GM19438 (cell line): ENCODE data around the gene CISD2.
"Not testable (repeated sequence)": the region's sequence is repeated elsewhere in the genome, so short reads cannot be mapped to it uniquely, and the experiment has no call there.

Experiments
- ATAC-seq: cut with Tn5 transposase; IDR thresholded peaks from one replicate; pipeline ENCODE4 v1.9.1; 2021; ENCODE audit warnings: low read depth; ENCODE audit not compliant: unreplicated experiment

CISD2 gene

GRCh38 chr4:102897610-102898009 is 28.8 kb downstream of the CISD2 start:
- not testable (repeated sequence) for ATAC-seq

- ATAC-seq: no peak
Measured at GRCh38 chr4:102901804-102902203, 33.0 kb downstream of the CISD2 start.

GRCh38 chr4:102918859-102919258 is 50.1 kb downstream of the CISD2 start:
- ATAC-seq: no peak

- not testable (repeated sequence) for ATAC-seq
Measured at GRCh38 chr4:102919697-102920096, 50.9 kb downstream of the CISD2 start.

GRCh38 chr4:102935716-102936115 is 66.9 kb downstream of the CISD2 start:
- no peak for ATAC-seq

GRCh38 chr4:102938063-102938462 is 69.3 kb downstream of the CISD2 start:
- ATAC-seq: not testable (repeated sequence)
